Measurements from ENCODE around the gene MAP3K12. TPM values are rescaled to one million over a fixed set of nuclear protein-coding genes. Genes with fewer than 3 reads are reported as not detected.

MAP3K12 gene
- total RNA-seq, 1 donor from 2014 or later: 6.0 TPM

- Mint-ChIP-seq H3K27ac (no peak overlapping the region), H3K9me3 (no peaks in the 10 kb centered on the region), H3K36me3 (ENCODE audit: low read depth) (peaks cover 86% of the 10 kb centered on the region), H3K4me1 (peaks cover 3% of the 10 kb centered on the region), H3K27me3 (no peaks in the 10 kb centered on the region), H3K4me3 (no peak overlapping the region)
- ChIA-PET CTCF (no interaction called here), POLR2A (interaction anchor here (0.6 to 1.8 kb wide), 6 partner anchors 10 to 62 kb away, joined by 3 to 8 read pairs (median 4); partner anchors contain the start of gene TARBP2)
- no peak for ATAC-seq (ENCODE audit: low read depth)
- no peak for TF ChIP-seq CTCF (IDR thresholded peaks at IDR 0.05)
- no peak for DNase-seq
- intact Hi-C loops (cut with micrococcal nuclease): no loop called here
Observed at GRCh38 chr12:53478865-53479264, 20.4 kb downstream of the MAP3K12 start.

GRCh38 chr12:53476769-53477209, 22.5 kb downstream of the MAP3K12 start:
- H3K4me3 Mint-ChIP-seq: no peak overlapping the region
- CTCF ChIA-PET: interaction anchor here (0.6 to 2.4 kb wide), 6 partner anchors 19 to 159 kb away, joined by 3 to 15 read pairs (median 3); partner anchors contain the start of genes AMHR2 and NPFF

DNA sequence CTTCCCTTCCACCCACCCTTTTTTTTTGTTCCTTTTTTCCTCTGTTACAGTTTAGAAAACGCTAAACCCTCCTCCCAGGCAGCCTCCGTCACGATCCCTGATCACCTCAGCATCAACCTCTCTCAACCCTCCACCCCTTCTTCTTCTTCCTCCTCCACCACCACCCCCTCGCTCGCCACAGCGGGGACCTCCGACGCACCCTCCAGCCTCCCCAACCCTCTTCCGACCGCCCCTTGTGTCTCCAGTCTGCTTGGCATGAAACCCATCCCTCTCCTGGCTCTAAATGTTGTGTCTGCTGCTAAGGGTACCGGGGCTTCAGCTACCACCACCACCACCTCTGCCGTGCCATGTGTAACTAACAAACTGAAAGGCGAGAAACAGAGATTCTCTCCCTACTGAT, 24.4 kb downstream of the MAP3K12 start:
- Mint-ChIP-seq H3K4me1 (peaks cover 4% of the 10 kb centered on the region), H3K36me3 (ENCODE audit: low read depth) (peaks cover 88% of the 10 kb centered on the region), H3K4me3 (no peak overlapping the region)

More at GRCh38 chr12:53476769-53477209, 22.5 kb downstream of the MAP3K12 start:
- Mint-ChIP-seq H3K27me3 (no peaks in the 10 kb centered on the region), H3K4me1 (peaks cover 2% of the 10 kb centered on the region), H3K36me3 (ENCODE audit: low read depth) (peaks cover 89% of the 10 kb centered on the region), H3K9me3 (no peaks in the 10 kb centered on the region), H3K27ac (no peak overlapping the region)
- DNase-seq (no peak), ATAC-seq (ENCODE audit: low read depth) (peak; percentile 34)
- no peak for TF ChIP-seq CTCF (IDR thresholded peaks at IDR 0.05)
- POLR2A ChIA-PET: interaction anchor here (1.2 to 1.9 kb wide), 2 partner anchors 15 to 24 kb away, joined by 7 to 8 read pairs; partner anchors contain the start of gene TARBP2
- intact Hi-C loops (cut with micrococcal nuclease): loop anchor here (2.0 kb wide), 1 partner anchor 32 kb away; no protein-coding TSS in a partner anchor

GRCh38 chr12:53474077-53474476, 25.2 kb downstream of the MAP3K12 start:
- Mint-ChIP-seq H3K4me1 (peaks cover 4% of the 10 kb centered on the region), H3K9me3 (no peaks in the 10 kb centered on the region), H3K27me3 (no peaks in the 10 kb centered on the region), H3K36me3 (ENCODE audit: low read depth) (peaks cover 86% of the 10 kb centered on the region), H3K4me3 (no peak overlapping the region), H3K27ac (no peak overlapping the region)
- POLR2A ChIA-PET: interaction anchor here (1.1 to 1.4 kb wide), 3 partner anchors 10 to 18 kb away, joined by 4 to 6 read pairs (median 4); no protein-coding TSS in a partner anchor
- CTCF ChIA-PET: interaction anchor here (0.5 kb wide), 1 partner anchor 16 kb away, joined by 5 read pairs; no protein-coding TSS in a partner anchor
- no peak for DNase-seq
- intact Hi-C loops (cut with micrococcal nuclease): no loop called here
- no peak for ATAC-seq (ENCODE audit: low read depth)
- no peak for TF ChIP-seq CTCF (IDR thresholded peaks at IDR 0.05)

More for the DNA sequence above, 24.4 kb downstream of the MAP3K12 start:
- CTCF ChIA-PET: interaction anchor here (0.5 to 2.4 kb wide), 3 partner anchors 17 to 33 kb away, joined by 3 to 15 read pairs (median 5); partner anchors contain the start of gene NPFF
- POLR2A ChIA-PET: interaction anchor here (0.6 to 1.9 kb wide), 7 partner anchors 10 to 28 kb away, joined by 3 to 9 read pairs (median 4); partner anchors contain the start of gene TARBP2
- no peak for TF ChIP-seq CTCF (IDR thresholded peaks at IDR 0.05)
- no peaks in the 10 kb centered on the region for H3K27me3 Mint-ChIP-seq
- intact Hi-C loops (cut with micrococcal nuclease): no loop called here
- no peaks in the 10 kb centered on the region for H3K9me3 Mint-ChIP-seq
- no peak overlapping the region for H3K27ac Mint-ChIP-seq
- DNase-seq: no peak
- no peak for ATAC-seq (ENCODE audit: low read depth)

- Mint-ChIP-seq H3K27me3 (no peaks in the 10 kb centered on the region), H3K4me1 (peaks cover 4% of the 10 kb centered on the region), H3K27ac (no peak overlapping the region), H3K36me3 (ENCODE audit: low read depth) (peaks cover 88% of the 10 kb centered on the region), H3K9me3 (no peaks in the 10 kb centered on the region), H3K4me3 (no peak overlapping the region)
- DNase-seq (no peak), ATAC-seq (ENCODE audit: low read depth) (no peak)
- CTCF ChIA-PET: no interaction called here
- intact Hi-C loops (cut with micrococcal nuclease): loop anchor here (2.0 kb wide), 1 partner anchor 13 kb away; no protein-coding TSS in a partner anchor
- POLR2A ChIA-PET: interaction anchor here (0.6 kb wide), 1 partner anchor 117 kb away, joined by 7 read pairs; no protein-coding TSS in a partner anchor
- no peak for TF ChIP-seq CTCF (IDR thresholded peaks at IDR 0.05)
Observed at GRCh38 chr12:53472056-53472582, 27.1 kb downstream of the MAP3K12 start.
